GM21528 (cell line): Measurements from ENCODE around the gene TRAK1.
"Not testable (repeated sequence)": the region's sequence is repeated elsewhere in the genome, so short reads cannot be mapped to it uniquely, and the experiment has no call there.

ENCODE experiments used
- ATAC-seq: cut with Tn5 transposase; IDR thresholded peaks from one replicate; pipeline ENCODE4 v1.9.1; 2021; ENCODE audit warnings: mild to moderate bottlenecking, moderate library complexity; ENCODE audit not compliant: unreplicated experiment, low FRiP score

Gene TRAK1, protein sequence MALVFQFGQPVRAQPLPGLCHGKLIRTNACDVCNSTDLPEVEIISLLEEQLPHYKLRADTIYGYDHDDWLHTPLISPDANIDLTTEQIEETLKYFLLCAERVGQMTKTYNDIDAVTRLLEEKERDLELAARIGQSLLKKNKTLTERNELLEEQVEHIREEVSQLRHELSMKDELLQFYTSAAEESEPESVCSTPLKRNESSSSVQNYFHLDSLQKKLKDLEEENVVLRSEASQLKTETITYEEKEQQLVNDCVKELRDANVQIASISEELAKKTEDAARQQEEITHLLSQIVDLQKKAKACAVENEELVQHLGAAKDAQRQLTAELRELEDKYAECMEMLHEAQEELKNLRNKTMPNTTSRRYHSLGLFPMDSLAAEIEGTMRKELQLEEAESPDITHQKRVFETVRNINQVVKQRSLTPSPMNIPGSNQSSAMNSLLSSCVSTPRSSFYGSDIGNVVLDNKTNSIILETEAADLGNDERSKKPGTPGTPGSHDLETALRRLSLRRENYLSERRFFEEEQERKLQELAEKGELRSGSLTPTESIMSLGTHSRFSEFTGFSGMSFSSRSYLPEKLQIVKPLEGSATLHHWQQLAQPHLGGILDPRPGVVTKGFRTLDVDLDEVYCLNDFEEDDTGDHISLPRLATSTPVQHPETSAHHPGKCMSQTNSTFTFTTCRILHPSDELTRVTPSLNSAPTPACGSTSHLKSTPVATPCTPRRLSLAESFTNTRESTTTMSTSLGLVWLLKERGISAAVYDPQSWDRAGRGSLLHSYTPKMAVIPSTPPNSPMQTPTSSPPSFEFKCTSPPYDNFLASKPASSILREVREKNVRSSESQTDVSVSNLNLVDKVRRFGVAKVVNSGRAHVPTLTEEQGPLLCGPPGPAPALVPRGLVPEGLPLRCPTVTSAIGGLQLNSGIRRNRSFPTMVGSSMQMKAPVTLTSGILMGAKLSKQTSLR

DNA sequence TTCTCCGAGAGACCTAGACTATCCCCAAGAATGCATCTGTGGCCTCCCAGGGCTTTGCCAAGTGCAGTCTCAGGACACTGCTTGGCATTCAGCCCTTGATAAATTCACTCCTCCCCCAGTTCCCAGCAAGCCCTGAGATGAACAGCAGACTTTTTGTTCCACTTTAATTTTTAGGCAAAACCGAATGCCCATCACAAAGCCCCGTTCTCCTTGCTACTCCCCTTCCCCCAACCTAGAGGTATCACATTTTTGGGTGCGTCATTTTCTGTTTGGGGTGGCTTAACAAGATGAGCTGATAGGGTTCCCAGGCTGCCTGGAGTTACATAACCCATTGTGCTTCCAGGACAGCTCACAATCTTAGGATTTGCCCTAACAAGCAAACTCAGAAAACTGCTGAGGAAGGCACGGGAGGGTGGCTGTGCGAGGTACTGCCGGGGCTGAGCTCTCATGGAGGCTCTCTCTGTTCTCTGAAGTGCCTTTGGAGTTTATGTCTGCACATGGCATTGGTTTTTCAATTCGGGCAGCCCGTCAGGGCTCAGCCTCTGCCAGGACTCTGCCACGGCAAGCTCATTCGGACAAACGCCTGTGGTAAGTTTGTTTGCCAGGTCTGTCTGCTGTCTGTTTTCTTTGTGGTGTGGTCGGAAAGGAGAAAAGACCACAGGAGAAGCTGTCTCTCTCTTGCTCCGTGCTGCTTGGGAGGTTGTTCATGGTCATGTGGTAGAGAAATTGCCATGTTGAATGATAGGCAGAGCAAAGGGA is at the start of gene TRAK1:
TSS of gene TRAK1 (plus strand) at position 385 of the 759 bp plus-strand sequence. CDS start at position 498, 113 bp downstream.
- no peak for ATAC-seq

DNA sequence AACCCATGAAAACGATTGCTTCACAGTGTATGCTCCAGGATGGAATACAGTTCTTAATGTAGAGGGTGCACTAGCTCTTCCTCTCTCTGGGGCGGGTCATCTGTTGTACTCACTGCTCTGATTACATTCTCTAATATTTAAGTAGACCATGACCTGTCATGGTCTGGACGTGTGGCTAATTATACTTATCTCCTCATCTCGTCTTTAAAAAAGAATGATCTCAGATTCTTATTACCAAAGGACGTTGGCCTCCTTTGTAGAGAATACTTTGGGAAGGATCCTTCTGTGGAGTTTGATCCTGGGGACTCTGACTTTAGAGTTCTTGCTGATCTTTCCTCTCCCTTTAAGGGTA is 48.4 kb upstream of the TRAK1 start:
- no peak for ATAC-seq

DNA sequence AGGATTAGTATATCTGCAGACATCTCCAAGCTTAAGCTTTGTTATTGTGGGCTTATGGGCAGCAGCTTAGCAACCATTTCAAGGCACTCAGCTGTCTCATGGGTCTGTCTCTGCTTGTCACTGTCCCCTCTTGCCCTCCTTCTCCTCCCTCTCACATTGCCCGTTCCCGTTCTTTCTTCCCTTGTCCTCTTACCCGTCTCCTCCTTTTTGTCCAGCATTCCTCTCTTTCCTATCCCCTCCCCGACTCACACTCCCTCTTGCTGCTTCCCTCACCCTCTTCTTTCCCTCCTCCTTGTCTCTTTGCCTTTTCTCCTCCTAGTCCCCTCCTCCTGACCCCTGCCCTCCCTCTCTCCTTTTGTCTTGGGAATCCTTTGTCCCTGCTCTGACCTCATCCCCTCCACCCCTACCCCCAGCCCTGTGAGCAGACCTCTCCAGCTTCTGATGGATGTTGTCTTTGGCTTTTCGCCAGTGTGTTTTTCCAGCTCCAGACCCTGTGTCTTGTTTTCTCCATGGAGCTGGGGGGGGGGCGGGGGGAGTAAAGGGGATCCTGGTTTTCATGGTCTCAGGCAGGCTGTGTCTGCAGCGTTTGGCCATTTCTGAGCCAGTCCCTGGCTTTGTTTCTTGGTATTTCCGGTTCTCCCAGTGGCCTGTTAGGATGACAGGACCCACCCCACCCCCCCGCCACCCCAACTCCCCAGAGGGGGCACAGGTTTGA is 47.9 kb upstream of the TRAK1 start:
- ATAC-seq: no peak

DNA sequence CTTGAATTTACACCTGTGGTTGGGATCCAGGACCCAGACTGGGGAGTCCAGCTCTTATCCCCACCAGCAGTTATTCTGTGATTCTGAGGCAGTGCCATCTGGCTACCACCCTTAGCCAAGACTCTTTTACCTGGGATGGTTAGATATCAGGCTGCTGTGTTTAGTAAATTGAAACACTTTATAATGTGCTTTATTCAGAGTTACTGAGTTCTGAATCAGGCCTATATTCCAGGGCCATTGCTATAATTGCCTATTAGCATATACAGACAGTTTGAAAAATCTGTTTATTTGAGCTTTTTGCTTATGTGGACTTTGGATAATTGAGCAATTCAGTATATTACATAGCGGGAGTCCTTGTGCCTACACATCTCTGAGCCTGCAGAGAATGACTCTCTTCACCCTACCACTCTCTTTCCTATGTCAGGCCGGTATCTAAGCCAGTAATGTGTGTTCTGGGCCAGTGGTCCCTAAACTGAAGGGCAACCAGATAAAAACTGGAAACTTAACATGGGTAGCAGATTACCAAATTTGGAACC is 45.4 kb upstream of the TRAK1 start:
- ATAC-seq: no peak

DNA sequence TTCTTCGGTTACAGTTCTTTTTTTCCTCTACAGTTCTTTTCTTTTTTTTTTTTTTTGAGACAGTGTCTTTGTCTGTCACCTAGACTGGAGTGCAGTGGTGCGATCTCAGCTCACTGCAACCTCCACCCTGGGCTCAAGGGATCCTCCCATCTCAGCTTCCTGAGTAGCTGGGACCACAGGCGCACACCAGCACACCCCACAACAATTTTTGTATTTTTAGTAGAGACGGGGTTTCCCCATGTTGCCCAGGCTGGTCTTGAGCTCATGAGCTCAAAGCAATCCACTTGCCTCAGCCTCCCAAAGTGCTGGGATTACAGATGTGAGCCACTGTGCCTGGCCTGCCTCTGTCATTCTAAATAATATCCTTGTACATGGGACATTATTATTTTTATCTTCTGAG is 42.6 kb upstream of the TRAK1 start:
- not testable (repeated sequence) for ATAC-seq

DNA sequence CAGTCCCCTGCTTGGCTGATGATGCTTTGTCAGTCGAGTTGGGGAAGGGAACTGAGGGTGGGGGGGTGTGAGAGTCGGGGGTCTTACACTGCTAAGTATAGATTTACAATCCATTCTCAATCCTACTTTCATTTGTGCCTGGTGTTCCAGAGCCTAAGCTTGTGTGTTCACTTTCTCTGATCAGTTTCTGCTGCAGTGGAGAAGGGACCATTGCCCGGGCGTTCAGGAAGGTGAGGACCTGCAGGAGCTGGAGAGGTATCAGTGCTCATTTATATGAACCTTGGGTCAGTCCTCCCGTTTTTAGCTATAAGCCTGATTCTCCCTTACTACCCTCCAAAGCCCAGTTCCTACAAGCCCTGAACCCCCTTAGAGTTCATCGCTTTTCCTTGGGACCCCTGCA is 41.0 kb upstream of the TRAK1 start:
- ATAC-seq: no peak

DNA sequence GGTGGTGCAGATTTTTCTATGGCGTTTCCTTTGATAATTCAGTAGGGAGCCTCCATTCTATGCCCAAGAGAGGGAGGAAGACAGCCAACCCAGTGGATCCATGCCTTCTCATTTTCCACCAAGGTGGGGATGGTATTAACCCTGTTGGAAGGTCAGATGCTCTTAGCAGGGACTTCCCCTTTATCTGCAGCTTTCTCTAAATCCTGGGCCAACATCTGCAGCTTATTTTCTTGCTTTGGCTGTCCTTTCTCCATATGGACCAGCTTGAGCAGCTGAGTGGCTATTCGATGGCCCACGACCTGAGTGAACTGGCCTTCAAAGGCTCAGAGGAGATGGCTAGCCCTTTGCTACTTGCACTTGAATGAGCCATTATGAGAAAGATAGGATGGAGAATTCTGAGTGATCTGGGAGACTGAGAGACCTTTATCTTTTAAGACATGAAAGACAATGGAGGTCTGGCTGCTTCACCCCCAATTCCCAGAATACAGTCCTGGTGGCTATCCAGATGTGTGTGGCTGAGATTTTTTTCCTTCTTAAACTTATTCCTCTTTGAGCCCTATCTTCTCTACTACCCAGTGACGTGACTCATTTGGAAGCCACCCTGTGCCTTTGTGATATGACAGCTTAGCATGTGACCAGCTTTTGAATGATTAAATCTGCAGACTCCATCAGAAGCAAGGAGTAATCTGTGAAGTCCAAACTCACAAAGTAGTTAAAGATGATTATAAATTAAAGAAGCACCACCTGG is 39.6 kb upstream of the TRAK1 start:
- ATAC-seq: peak; percentile 14

DNA sequence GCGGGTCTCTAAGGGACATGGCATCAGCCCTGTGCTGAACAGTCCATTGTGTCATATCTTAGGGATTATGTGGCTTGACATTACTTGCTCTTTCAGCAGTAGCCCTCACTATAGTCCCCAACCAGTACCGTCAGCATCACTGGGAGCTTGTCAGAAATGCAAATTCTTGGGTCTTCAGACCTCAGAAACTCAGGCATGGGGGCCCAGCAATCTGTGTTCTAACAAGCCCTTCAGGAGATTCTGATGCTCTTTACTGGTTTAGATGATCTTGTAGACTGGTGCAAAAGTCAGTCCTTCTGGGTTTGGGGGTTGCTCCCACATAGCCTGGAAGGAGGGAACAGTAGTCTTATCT is 39.0 kb upstream of the TRAK1 start:
- peak; percentile 64 for ATAC-seq

DNA sequence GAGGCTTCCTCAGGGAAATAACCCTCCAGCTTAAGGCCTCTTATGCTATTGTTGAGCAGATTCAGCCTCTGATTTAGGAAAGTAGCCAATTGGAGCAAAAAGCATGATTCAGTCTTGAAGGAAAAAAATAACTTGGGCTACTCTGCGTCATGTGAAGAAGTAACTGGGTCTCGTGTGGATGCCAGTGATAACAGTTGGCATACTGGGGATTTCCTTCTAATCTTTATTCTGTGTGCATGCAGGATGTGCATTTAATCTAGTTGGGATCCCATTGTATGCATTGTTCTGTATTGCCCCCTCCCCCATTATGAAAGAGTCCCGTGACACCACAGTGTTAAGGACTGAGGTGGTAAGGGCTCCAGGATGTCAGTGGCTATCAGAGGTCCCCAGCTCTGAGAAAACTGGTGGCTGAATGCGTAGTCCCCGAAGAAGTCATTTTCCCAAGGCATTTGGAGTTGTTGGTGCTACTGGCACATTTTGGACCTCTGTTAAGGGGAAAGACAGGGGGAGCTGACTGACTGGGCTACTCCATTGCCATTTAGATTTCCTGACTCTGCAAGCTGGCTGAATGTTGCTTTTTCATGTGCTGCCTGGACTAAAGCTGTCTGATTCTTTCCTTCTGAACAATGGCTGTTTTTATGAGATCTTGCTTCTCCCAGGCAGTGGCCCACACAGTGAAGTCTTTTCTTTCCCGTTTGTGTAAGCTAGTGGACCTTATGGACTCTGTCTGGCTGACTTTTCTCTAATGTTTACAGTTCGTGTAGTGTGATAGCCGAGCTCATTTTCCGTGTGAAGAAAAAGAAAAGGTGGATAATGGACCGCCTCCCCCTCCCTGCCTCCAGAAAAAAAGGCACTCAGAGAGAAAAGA is 38.4 kb upstream of the TRAK1 start:
- no peak for ATAC-seq

DNA sequence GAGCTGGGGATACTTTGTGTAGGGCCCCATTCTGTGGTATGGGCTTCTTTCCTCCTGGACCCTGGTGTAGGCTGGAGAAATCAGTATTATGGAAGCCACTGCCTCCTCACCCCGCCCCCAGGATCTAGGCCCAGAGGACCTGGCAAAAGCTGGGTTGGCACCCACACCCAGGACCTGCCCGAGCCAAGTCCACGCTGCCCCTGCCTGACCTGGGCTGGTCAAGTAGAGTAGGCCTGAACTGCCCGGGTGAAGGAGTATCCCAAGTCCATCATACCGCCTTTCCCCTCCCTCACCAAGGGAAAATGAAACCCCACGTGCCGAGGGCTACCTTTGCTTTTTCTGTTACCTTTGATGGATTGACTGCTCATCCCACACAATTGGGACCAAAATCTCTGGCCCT is 37.7 kb upstream of the TRAK1 start:
- no peak for ATAC-seq

DNA sequence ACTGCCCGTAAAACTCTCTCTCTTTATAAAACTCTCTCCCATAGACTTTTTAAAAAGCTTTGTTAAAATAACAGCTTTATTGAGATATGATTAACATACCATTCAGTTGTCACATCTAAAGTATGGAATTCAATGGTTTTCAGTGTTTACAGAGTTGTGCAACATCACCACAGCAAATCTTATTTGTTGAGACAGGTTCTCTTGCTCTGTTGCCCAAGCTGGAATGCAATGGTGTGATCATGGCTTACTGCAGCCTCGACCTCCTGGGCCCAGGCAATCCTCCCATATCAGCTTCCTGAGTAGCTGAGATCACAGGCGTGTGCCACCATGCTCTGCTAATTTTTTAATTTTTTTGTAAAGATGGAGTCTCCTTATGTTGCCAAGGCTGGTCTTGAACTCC is 35.9 kb upstream of the TRAK1 start:
- no peak for ATAC-seq

DNA sequence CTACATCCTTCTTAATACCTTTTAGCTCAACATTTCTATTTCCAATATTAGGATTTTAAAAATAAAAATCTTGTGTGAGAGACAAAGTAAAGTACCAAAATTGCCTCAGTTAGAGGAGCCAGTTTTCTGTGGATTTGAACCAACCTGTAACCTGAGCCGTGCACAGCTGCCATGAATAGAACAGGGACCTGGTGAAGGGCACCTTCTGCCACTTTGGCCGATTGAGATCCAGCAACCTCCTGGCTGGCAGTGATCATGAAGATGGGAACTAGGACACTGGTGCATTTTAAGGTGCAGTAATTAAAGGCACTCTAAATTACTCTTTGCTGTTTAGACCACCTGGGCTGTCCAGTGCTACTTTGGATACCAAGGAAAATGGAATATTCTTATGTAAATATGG is 34.3 kb upstream of the TRAK1 start:
- ATAC-seq: no peak

DNA sequence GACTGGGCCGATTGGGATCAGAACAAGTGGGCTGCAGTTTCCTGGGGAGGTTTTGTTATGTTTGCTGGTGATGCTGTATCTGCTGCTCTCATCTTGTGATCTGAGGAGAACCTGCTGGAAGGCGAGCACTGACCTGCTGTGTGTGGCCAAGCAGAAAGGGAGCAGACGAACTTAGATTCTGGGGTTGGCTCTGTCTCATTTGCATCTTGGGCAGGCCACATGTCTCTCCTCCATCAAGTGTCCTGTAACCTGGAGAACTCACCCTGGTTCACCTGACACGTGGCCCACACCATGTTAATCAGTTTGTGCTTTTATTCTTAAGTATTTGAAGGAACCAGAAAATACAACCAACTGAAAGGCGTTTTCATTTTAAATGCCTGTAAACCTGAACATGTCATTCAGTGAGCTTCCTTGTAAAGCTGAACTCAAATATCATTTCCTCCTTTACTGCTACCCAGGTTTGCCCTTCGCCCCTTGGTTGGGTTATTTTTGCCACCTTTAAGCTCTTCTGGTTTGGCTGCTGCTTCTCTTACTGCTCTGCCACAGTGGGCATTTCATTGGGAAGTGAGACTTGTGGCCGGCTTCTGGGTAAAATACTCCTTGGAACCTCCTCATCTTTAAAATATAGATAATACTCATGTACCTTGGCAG is 33.5 kb upstream of the TRAK1 start:
- peak; percentile 65 for ATAC-seq

DNA sequence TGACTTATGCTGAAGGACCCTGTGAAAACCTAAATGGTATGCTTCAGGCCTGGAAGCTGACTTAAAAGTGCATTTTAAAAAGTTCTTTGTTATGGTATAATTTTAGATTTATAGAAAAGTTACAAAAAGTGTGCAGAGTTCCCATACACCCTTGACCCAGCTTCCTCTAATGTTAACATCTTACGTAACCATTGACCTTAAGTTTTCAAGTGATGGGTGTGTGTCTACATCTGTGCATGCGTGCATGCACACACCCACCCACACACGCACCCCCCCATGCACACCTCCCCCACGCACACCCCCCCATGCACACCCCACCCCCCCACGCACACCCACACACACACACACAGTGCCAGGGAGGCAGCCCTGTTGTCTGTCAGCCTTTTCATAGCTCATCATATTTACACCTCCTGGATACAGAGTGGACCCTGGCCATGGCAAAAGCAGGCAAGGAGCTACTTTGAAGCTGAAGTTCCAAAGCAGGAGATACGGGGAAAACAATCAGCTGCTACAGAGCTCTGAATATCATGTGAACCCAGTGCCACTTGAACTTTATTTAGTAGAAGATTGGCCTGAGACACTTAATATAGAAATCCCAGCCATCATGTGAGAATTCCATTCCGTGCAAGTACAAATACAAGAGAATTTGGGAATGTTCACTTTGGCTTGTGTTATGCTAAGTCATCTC is 30.0 kb upstream of the TRAK1 start:
- ATAC-seq: no peak

DNA sequence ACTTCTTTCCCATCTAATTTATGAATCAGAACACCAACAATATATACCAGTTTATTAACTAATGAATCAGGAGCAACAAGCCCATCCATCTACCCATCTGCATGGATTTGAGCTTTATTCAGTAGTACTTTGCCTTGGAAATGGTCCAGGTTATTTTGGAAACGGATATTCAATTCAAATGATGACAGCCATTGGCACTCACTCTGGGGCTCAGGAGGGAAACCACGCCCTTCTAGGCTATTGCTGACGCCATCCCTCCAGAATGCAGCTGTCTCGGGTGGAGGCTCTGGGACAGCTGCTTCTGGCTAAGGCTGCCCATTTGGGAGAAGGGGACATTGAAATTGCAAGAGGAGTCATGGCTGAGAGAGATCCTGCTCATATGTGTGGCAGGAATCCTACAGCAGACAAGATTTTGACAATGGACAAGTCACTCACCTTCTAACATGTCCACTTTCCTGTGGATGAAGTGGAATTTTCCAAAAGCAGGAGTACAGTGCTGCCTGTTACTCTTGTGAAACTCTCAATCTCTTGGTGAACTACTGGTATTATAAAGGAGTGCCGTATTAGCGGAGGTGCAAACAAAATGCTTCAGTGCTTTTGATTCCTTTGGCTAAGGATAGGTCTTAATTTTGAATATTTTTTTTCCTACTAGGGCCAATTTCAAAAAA is 29.3 kb upstream of the TRAK1 start:
- ATAC-seq: no peak

DNA sequence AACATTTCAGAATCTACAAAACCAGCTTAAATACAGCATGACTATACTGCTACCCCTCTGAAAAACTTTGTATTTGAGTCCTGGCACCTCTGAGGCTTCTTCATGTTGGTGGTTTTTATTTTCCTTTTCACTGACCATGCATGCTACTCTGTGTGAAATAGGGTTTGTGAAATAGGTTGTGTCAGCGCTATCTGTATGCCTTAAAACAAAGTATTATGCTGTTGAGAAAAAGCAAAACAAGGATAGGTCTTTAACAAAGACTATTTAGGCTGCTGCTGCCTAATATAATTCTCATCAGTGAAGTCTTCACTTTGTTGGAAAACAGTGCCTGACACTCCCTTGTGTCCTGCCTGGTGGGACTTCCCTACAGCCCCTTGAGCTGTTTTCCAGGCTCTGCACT is 28.7 kb upstream of the TRAK1 start:
- ATAC-seq: no peak

DNA sequence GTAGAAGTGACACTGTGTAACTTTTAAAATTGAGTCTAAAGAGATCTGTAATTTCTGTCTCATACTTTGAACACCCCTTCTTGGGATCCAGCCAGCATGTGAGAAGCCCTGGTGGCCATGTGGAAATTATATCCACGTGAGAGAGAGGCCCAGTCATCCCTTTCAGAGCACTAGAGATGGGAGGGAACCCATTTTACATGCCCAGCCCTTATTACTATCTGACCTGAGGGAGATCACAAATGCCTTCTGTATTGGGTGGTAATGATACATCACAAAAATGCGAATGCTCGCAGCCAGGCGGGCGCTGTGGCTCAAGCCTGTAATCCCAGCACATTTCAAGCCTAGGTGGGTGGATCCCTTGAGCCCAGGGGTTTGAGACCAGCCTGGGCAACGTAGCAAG is 27.3 kb upstream of the TRAK1 start:
- ATAC-seq: no peak
